HEK293 (cell line): ENCODE measurements around the gene TPRA1.

Experiments
- ZNF292 ChIP-seq: fragments of 450-650 bp; formaldehyde crosslinking; IDR thresholded peaks from 2 replicates; pipeline ENCODE4 v1.5.1; 2016; ENCODE audit warnings: low read depth, missing biosample characterization, missing genetic modification characterization, borderline replicate concordance
- ZNF354C ChIP-seq: fragments of 450-650 bp; formaldehyde crosslinking; IDR thresholded peaks from 2 replicates; pipeline ENCODE4 v1.5.1; 2016; ENCODE audit warnings: missing biosample characterization, missing genetic modification characterization, low read depth, borderline replicate concordance
- ZNF423 ChIP-seq: fragments of 450-650 bp; formaldehyde crosslinking; IDR thresholded peaks from 2 replicates; pipeline ENCODE4 v1.5.1; 2016; ENCODE audit warnings: missing biosample characterization, missing genetic modification characterization
- ZNF571 ChIP-seq: fragments of 450-650 bp; formaldehyde crosslinking; IDR thresholded peaks from 2 replicates; pipeline ENCODE4 v1.5.0; 2017; ENCODE audit warnings: missing biosample characterization, missing genetic modification characterization
- ZNF629 ChIP-seq: fragments of 450-650 bp; formaldehyde crosslinking; IDR thresholded peaks from 2 replicates; pipeline ENCODE4 v1.5.1; 2017; ENCODE audit warnings: missing biosample characterization, missing genetic modification characterization
- TF ChIP-seq, protein P1 (sequence below): fragments of 450-650 bp; formaldehyde crosslinking; IDR thresholded peaks from 2 replicates; pipeline ENCODE4 v1.5.1; 2016; ENCODE audit warnings: missing biosample characterization, missing genetic modification characterization
- TF ChIP-seq, protein P2 (sequence below): fragments of 450-650 bp; formaldehyde crosslinking; IDR thresholded peaks from 2 replicates; pipeline ENCODE4 v1.5.1; 2016; ENCODE audit warnings: missing biosample characterization, missing genetic modification characterization

DNA sequence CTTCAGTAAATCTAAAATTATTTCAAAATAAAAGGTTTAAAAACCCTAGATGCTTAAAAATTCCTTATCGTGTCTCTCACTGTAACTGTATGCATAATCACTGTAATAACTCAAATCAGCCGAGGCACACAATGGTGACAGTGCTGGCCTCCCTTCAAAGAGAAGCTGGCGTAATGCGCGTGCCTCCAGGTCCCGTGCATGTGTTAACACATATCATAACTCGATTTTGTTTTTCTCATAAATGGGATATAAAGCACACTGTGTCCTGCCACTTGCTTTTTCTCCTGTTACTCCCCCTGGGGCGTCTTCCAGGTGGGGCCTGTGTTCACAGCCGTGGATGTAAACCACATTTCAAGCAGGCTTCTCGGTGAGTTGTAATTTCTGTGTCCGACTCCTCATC, 56.0 kb downstream of the TPRA1 start:
- TF ChIP-seq ZNF354C (tag by site-specific recombination), result no peak
- no peak for TF ChIP-seq ZNF292 (tag by site-specific recombination)
- TF ChIP-seq ZNF629, result no peak
- TF ChIP-seq, protein P1, sequence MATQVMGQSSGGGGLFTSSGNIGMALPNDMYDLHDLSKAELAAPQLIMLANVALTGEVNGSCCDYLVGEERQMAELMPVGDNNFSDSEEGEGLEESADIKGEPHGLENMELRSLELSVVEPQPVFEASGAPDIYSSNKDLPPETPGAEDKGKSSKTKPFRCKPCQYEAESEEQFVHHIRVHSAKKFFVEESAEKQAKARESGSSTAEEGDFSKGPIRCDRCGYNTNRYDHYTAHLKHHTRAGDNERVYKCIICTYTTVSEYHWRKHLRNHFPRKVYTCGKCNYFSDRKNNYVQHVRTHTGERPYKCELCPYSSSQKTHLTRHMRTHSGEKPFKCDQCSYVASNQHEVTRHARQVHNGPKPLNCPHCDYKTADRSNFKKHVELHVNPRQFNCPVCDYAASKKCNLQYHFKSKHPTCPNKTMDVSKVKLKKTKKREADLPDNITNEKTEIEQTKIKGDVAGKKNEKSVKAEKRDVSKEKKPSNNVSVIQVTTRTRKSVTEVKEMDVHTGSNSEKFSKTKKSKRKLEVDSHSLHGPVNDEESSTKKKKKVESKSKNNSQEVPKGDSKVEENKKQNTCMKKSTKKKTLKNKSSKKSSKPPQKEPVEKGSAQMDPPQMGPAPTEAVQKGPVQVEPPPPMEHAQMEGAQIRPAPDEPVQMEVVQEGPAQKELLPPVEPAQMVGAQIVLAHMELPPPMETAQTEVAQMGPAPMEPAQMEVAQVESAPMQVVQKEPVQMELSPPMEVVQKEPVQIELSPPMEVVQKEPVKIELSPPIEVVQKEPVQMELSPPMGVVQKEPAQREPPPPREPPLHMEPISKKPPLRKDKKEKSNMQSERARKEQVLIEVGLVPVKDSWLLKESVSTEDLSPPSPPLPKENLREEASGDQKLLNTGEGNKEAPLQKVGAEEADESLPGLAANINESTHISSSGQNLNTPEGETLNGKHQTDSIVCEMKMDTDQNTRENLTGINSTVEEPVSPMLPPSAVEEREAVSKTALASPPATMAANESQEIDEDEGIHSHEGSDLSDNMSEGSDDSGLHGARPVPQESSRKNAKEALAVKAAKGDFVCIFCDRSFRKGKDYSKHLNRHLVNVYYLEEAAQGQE (tag by site-specific recombination), result no peak
- TF ChIP-seq ZNF571 (tag by site-specific recombination), result no peak
- TF ChIP-seq, protein P2, sequence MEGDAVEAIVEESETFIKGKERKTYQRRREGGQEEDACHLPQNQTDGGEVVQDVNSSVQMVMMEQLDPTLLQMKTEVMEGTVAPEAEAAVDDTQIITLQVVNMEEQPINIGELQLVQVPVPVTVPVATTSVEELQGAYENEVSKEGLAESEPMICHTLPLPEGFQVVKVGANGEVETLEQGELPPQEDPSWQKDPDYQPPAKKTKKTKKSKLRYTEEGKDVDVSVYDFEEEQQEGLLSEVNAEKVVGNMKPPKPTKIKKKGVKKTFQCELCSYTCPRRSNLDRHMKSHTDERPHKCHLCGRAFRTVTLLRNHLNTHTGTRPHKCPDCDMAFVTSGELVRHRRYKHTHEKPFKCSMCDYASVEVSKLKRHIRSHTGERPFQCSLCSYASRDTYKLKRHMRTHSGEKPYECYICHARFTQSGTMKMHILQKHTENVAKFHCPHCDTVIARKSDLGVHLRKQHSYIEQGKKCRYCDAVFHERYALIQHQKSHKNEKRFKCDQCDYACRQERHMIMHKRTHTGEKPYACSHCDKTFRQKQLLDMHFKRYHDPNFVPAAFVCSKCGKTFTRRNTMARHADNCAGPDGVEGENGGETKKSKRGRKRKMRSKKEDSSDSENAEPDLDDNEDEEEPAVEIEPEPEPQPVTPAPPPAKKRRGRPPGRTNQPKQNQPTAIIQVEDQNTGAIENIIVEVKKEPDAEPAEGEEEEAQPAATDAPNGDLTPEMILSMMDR (tag by site-specific recombination), result no peak
- TF ChIP-seq ZNF423 (tag by site-specific recombination), result no peak
